ENCODE results near the gene DLST.

- TF ChIP-seq CTCF (IDR thresholded peaks at IDR 0.05; ENCODE audit: low read length), result peak; percentile 89
- TF ChIP-seq EZH2 (IDR thresholded peaks at IDR 0.05; ENCODE audit: borderline replicate concordance, low read length), result no peak
These were observed 20.6 kb upstream of the DLST start for GRCh38 chr14:74860899-74861733.

Measured in OCI-LY1 (cell line).